ENCODE results near the gene KHDC4. TPM values are rescaled to one million over a fixed set of nuclear protein-coding genes. Genes with fewer than 3 reads are reported as not detected.

KHDC4 gene
- total RNA-seq, 1 donor from 2014 or later: 47.6 TPM

- Histone ChIP-seq H3K9me3 (no peaks in the 10 kb centered on the region), H3K27ac (no peak overlapping the region), H3K36me3 (peaks cover 0 to 12% of the 10 kb centered on the region in 2 donors), H3K4me3 (no peak overlapping the region), H3K27me3 (no peaks in the 10 kb centered on the region), H3K4me1 (no peaks in the 10 kb centered on the region)
- intact Hi-C loops (cut with DNase I): no loop called here
- no peak for DNase-seq (ENCODE audit: extremely low spot score in 2 of 2)
- TF ChIP-seq POLR2AphosphoS5 (IDR thresholded peaks at IDR 0.05; ENCODE audit: insufficient read depth in 1 of 2, low read depth in 1 of 2) (no peak), POLR2A (IDR thresholded peaks at IDR 0.05) (no peak), CTCF (IDR thresholded peaks at IDR 0.05) (no peak)
Observed at GRCh38 chr1:155884982-155885381, 49.2 kb downstream of the KHDC4 start.

GRCh38 chr1:155884031-155884960, 49.9 kb downstream of the KHDC4 start:
- peaks cover 0 to 12% of the 10 kb centered on the region in 2 donors for H3K36me3 ChIP-seq
- no peaks in the 10 kb centered on the region for H3K4me1 ChIP-seq
- no peak overlapping the region for H3K4me3 ChIP-seq
- H3K9me3 ChIP-seq: no peaks in the 10 kb centered on the region
- intact Hi-C loops (cut with DNase I): no loop called here
- no peak overlapping the region for H3K27ac ChIP-seq
- TF ChIP-seq CTCF (IDR thresholded peaks at IDR 0.05) (no peak), POLR2A (IDR thresholded peaks at IDR 0.05) (no peak), POLR2AphosphoS5 (IDR thresholded peaks at IDR 0.05; ENCODE audit: insufficient read depth in 1 of 2, low read depth in 1 of 2) (no peak)
- H3K27me3 ChIP-seq: no peaks in the 10 kb centered on the region
- DNase-seq (ENCODE audit: extremely low spot score in 2 of 2): no peak

DNA sequence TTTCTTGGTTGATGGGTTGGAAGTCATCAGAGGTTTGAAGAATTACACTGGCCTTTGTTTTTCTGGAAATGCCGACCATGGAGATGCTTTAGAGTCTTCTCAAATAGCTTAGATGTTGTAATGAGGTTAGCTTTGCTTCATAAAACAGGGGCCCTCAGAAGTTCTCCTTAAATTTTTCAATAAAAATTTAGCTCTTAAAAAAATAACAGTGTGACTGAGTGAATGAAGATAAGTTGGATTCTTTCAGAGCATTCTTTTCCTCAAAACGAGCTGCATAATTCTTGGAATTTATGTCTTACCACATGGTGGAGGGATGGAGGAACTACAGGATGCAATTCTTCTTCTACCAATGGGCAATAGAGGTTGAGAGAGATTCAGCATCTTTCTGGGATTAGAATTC, 51.4 kb downstream of the KHDC4 start:
- Histone ChIP-seq H3K9me3 (no peaks in the 10 kb centered on the region), H3K4me1 (no peaks in the 10 kb centered on the region), H3K4me3 (no peak overlapping the region), H3K27ac (no peak overlapping the region), H3K27me3 (no peaks in the 10 kb centered on the region), H3K36me3 (peaks cover 0 to 12% of the 10 kb centered on the region in 2 donors)
- DNase-seq (ENCODE audit: extremely low spot score in 2 of 2): no peak
- TF ChIP-seq POLR2A (IDR thresholded peaks at IDR 0.05): no peak
- TF ChIP-seq POLR2AphosphoS5 (IDR thresholded peaks at IDR 0.05; ENCODE audit: insufficient read depth in 1 of 2, low read depth in 1 of 2): no peak
- no peak for TF ChIP-seq CTCF (IDR thresholded peaks at IDR 0.05)
- intact Hi-C loops (cut with DNase I): no loop called here

- Histone ChIP-seq H3K27me3 (no peaks in the 10 kb centered on the region), H3K36me3 (peaks cover 0 to 12% of the 10 kb centered on the region in 2 donors), H3K27ac (no peak overlapping the region), H3K4me1 (no peaks in the 10 kb centered on the region), H3K9me3 (no peaks in the 10 kb centered on the region), H3K4me3 (no peak overlapping the region)
- no peak for DNase-seq (ENCODE audit: extremely low spot score in 2 of 2)
- intact Hi-C loops (cut with DNase I): no loop called here
- no peak for TF ChIP-seq POLR2AphosphoS5 (IDR thresholded peaks at IDR 0.05; ENCODE audit: insufficient read depth in 1 of 2, low read depth in 1 of 2)
- no peak for TF ChIP-seq POLR2A (IDR thresholded peaks at IDR 0.05)
- no peak for TF ChIP-seq CTCF (IDR thresholded peaks at IDR 0.05)
Observed at GRCh38 chr1:155882235-155882634, 52.0 kb downstream of the KHDC4 start.

DNA sequence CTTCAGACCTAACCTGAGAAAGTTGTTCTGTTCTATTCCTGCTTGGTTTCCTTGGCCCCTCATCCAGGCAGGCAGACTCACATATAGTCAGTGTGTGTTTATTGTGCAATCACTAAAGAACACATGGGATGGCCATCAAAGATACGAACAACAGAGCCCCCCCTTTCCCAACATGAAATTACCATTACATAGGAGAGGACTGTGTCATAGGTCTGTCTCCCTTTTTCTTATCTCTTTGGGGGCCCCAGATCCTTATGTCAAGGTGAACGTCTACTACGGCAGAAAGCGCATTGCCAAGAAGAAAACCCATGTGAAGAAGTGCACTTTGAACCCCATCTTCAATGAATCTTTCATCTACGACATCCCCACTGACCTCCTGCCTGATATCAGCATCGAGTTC, 53.3 kb downstream of the KHDC4 start:
- Histone ChIP-seq H3K36me3 (peaks cover 0 to 12% of the 10 kb centered on the region in 2 donors), H3K9me3 (no peaks in the 10 kb centered on the region), H3K27me3 (no peaks in the 10 kb centered on the region), H3K27ac (no peak overlapping the region), H3K4me1 (no peaks in the 10 kb centered on the region), H3K4me3 (no peak overlapping the region)
- no peak for DNase-seq (ENCODE audit: extremely low spot score in 2 of 2)
- intact Hi-C loops (cut with DNase I): no loop called here
- TF ChIP-seq POLR2AphosphoS5 (IDR thresholded peaks at IDR 0.05; ENCODE audit: insufficient read depth in 1 of 2, low read depth in 1 of 2) (no peak), POLR2A (IDR thresholded peaks at IDR 0.05) (no peak), CTCF (IDR thresholded peaks at IDR 0.05) (no peak)

Data from vagina (tissue), 2 donors.